H9 (cell line): Measurements from ENCODE around the gene SMU1. TPM values are rescaled to one million over a fixed set of nuclear protein-coding genes. Genes with fewer than 3 reads are reported as not detected.

Experiments used
- DNase-seq: peaks from one replicate; pipeline ENCODE4 v3.0.0-alpha.2; 2017
- H2AFZ ChIP-seq: one replicate; pipeline ENCODE4 v1.6.1; 2013; ENCODE audit warnings: mild to moderate bottlenecking, low read length, control low read depth, moderate library complexity
- H2AK5ac ChIP-seq: 2 replicates; pipeline ENCODE4 v1.6.1; 2013; ENCODE audit warnings: low read length, control low read depth, mixed read lengths; ENCODE audit not compliant: insufficient read length
- H2BK120ac ChIP-seq: one replicate; pipeline ENCODE4 v1.6.1; 2013; ENCODE audit warnings: low read depth, mild to moderate bottlenecking, low read length, control low read depth, inconsistent platforms; ENCODE audit not compliant: poor library complexity, severe bottlenecking
- H2BK12ac ChIP-seq: 2 replicates; pipeline ENCODE4 v1.6.1; 2013; ENCODE audit warnings: low read length, control low read depth, mixed read lengths, low read depth; ENCODE audit not compliant: insufficient read length
- H2BK15ac ChIP-seq: 2 replicates; pipeline ENCODE4 v1.6.1; 2013; ENCODE audit warnings: low read depth, low read length, control low read depth
- H2BK20ac ChIP-seq: one replicate; pipeline ENCODE4 v1.6.1; 2013; ENCODE audit warnings: low read depth, mild to moderate bottlenecking, low read length, control low read depth, inconsistent platforms; ENCODE audit not compliant: poor library complexity, severe bottlenecking
- H2BK5ac ChIP-seq: 2 replicates; pipeline ENCODE4 v1.6.1; 2013; ENCODE audit warnings: low read length, control low read depth, mixed read lengths; ENCODE audit not compliant: insufficient read length
- H3K14ac ChIP-seq: 2 replicates; pipeline ENCODE4 v1.6.1; 2013; ENCODE audit warnings: low read length, control low read depth; ENCODE audit not compliant: insufficient read depth
- H3K18ac ChIP-seq: 2 replicates; pipeline ENCODE4 v1.6.1; 2013; ENCODE audit warnings: low read depth, mild to moderate bottlenecking, mixed read lengths, low read length, control low read depth; ENCODE audit not compliant: insufficient read length
- H3K23ac ChIP-seq: 2 replicates; pipeline ENCODE4 v1.6.1; 2013; ENCODE audit warnings: low read length, control low read depth, mixed read lengths, low read depth; ENCODE audit not compliant: insufficient read length
- H3K23me2 ChIP-seq: 2 replicates; pipeline ENCODE4 v1.6.1; 2013; ENCODE audit warnings: low read depth, mild to moderate bottlenecking, mixed read lengths, low read length, control low read depth; ENCODE audit not compliant: insufficient read length, poor library complexity, severe bottlenecking
- H3K27ac ChIP-seq: 2 replicates; pipeline ENCODE4 v1.5.1; 2013; ENCODE audit warnings: low read length, control low read depth, mixed read lengths, low read depth; ENCODE audit not compliant: insufficient read length
- H3K27me3 ChIP-seq: 2 replicates; pipeline ENCODE4 v1.6.1; 2013; ENCODE audit warnings: low read length, control low read depth, inconsistent platforms; ENCODE audit not compliant: insufficient read depth
- H3K4ac ChIP-seq: 2 replicates; pipeline ENCODE4 v1.6.1; 2013; ENCODE audit warnings: low read depth, mild to moderate bottlenecking, control low read depth, inconsistent platforms, low read length, moderate library complexity
- H3K4me1 ChIP-seq: 2 replicates; pipeline ENCODE4 v1.6.1; 2013; ENCODE audit warnings: low read length, control low read depth, inconsistent platforms; ENCODE audit not compliant: insufficient read depth
- H3K4me2 ChIP-seq: 2 replicates; pipeline ENCODE4 v1.6.1; 2013; ENCODE audit warnings: low read length, control low read depth, mixed read lengths; ENCODE audit not compliant: insufficient read length, insufficient read depth
- H3K56ac ChIP-seq: 2 replicates; pipeline ENCODE4 v1.6.1; 2013; ENCODE audit warnings: low read depth, mild to moderate bottlenecking, mixed read lengths, low read length, control low read depth; ENCODE audit not compliant: insufficient read length
- H3K79me1 ChIP-seq: 2 replicates; pipeline ENCODE4 v1.6.1; 2013; ENCODE audit warnings: low read depth, mild to moderate bottlenecking, moderate library complexity, low read length, control low read depth, inconsistent platforms; ENCODE audit not compliant: insufficient read depth, poor library complexity, severe bottlenecking
- H3K79me2 ChIP-seq: 2 replicates; pipeline ENCODE4 v1.6.1; 2013; ENCODE audit warnings: low read length, control low read depth, inconsistent platforms; ENCODE audit not compliant: insufficient read depth
- H3K9ac ChIP-seq: 2 replicates; pipeline ENCODE4 v1.6.1; 2013; ENCODE audit warnings: low read length, control low read depth, mixed read lengths; ENCODE audit not compliant: insufficient read length; ENCODE audit errors: extremely low read depth
- H3K9me3 ChIP-seq: one replicate; pipeline ENCODE4 v1.6.1; 2013; ENCODE audit warnings: low read depth, low read length, inconsistent platforms; ENCODE audit not compliant: control insufficient read depth
- H3T11ph ChIP-seq: one replicate; pipeline ENCODE4 v1.6.1; 2013; ENCODE audit warnings: mild to moderate bottlenecking, low read length, control low read depth, inconsistent platforms
- H4K20me1 ChIP-seq: one replicate; pipeline ENCODE4 v1.6.1; 2013; ENCODE audit not compliant: control insufficient read depth, insufficient read length, insufficient read depth
- H4K5ac ChIP-seq: 2 replicates; pipeline ENCODE4 v1.6.1; 2013; ENCODE audit warnings: low read depth, mild to moderate bottlenecking, mixed read lengths, low read length, control low read depth; ENCODE audit not compliant: insufficient read length
- H4K8ac ChIP-seq: replicated peaks from 2 replicates; pipeline ENCODE4 v1.6.1; 2013; ENCODE audit warnings: low read length, control low read depth, mixed read lengths, low read depth; ENCODE audit not compliant: insufficient read length
- H4K91ac ChIP-seq: 2 replicates; pipeline ENCODE4 v1.6.1; 2013; ENCODE audit warnings: low read depth, mild to moderate bottlenecking, moderate library complexity, mixed read lengths, low read length, control low read depth; ENCODE audit not compliant: insufficient read length
- H3K27ac Mint-ChIP-seq, 3 experiments: 2 replicates in 2 of 3; 3 replicates in 1 of 3; pipeline ENCODE4 v1.8.0; 2020 to 2021; ENCODE audit warnings: mixed read lengths in 3 of 3, mild to moderate bottlenecking in 1 of 3, moderate library complexity in 1 of 3
- H3K27me3 Mint-ChIP-seq: 2 replicates; pipeline ENCODE4 v1.8.0; 2021; ENCODE audit warnings: low read depth, mild to moderate bottlenecking, moderate library complexity, mixed read lengths
- H3K36me3 Mint-ChIP-seq, 3 experiments: 2 replicates in 2 of 3; 3 replicates in 1 of 3; pipeline ENCODE4 v1.8.0; 2020 to 2021; ENCODE audit warnings: low read depth in 3 of 3, mixed read lengths in 3 of 3; ENCODE audit not compliant: insufficient read depth in 1 of 3
- H3K4me1 Mint-ChIP-seq, 2 experiments: 2 replicates each; pipeline ENCODE4 v1.8.0; 2020; ENCODE audit warnings: mixed read lengths in 2 of 2
- H3K4me3 Mint-ChIP-seq, 2 experiments: 2 replicates in 1 of 2; 3 replicates in 1 of 2; pipeline ENCODE4 v1.8.0; 2020 to 2021; ENCODE audit warnings: mild to moderate bottlenecking in 2 of 2, mixed read lengths in 2 of 2, moderate library complexity in 1 of 2
- H3K9me3 Mint-ChIP-seq, 2 experiments: 2 replicates in 1 of 2; 3 replicates in 1 of 2; pipeline ENCODE4 v1.8.0; 2020; ENCODE audit warnings: mild to moderate bottlenecking in 2 of 2, mixed read lengths in 2 of 2, moderate library complexity in 1 of 2
- WGBS: extraction: QIAGEN DNeasy Blood & Tissue Kit; methylation state at CpG from one replicate; pipeline ENCODE4 v1.1.7; 2013; ENCODE audit warnings: missing lambda C conversion rate, low lambda C conversion rate, mixed read lengths; ENCODE audit not compliant: insufficient read length; ENCODE audit errors: extremely low coverage; 5-methylcytosine and 5-hydroxymethylcytosine counted together
- total RNA-seq: library from RNA; stranded (reverse); gene quantifications from 2 replicates; pipeline ENCODE4 v1.2.1, GENCODE V29; 2021
- TF ChIP-seq, protein P1 (sequence below): fragments of 200-600 bp; sonication (generic); conservative IDR thresholded peaks from 3 replicates; pipeline ENCODE4 v1.8.0; 2021; ENCODE audit warnings: antibody characterized with exemption, mild to moderate bottlenecking

SMU1 gene
- total RNA-seq, 1 experiment from 2014 or later: 26.9 TPM

- Histone ChIP-seq H3K9me3 (no peaks in the 10 kb centered on the region), H4K5ac (no peak overlapping the region), H3K4me2 (no peak overlapping the region), H4K20me1 (no peaks in the 10 kb centered on the region), H3K14ac (no peak overlapping the region), H3K23me2 (peaks cover 7% of the 10 kb centered on the region), H2BK120ac (no peak overlapping the region), H3K27me3 (no peaks in the 10 kb centered on the region), H3K79me1 (no peaks in the 10 kb centered on the region), H3K23ac (no peak overlapping the region), H2BK15ac (no peak overlapping the region), H3K79me2 (no peaks in the 10 kb centered on the region), H2BK20ac (no peak overlapping the region), H2AK5ac (no peak overlapping the region), H2AFZ (no peak overlapping the region), H3K18ac (no peak overlapping the region), H4K8ac (no peak overlapping the region), H2BK12ac (no peak overlapping the region), H3K4me1 (0 out of 2 replicates have a peak, but pooled peaks cover 3% of the 10 kb centered on the region), H3K27ac (no peak overlapping the region), H3K4ac (no peak overlapping the region), H4K91ac (no peak overlapping the region), H3K9ac (no peak overlapping the region), H2BK5ac (no peak overlapping the region), H3K56ac (no peak overlapping the region), H3T11ph (no peak overlapping the region)
- DNase-seq: no peak
- WGBS: no CpG with 5 or more reads among the region's 10 CpGs
- H3K27ac Mint-ChIP-seq: peak overlapping the region in 1 of 3 experiments; percentile 21; a peak in 1 of 7 replicates
- peaks cover 13 to 44% (median 31%) of the 10 kb centered on the region in 3 experiments; a peak in 6 of 7 replicates for H3K36me3 Mint-ChIP-seq
- no peaks in the 10 kb centered on the region for H3K9me3 Mint-ChIP-seq
- TF ChIP-seq, protein P1, sequence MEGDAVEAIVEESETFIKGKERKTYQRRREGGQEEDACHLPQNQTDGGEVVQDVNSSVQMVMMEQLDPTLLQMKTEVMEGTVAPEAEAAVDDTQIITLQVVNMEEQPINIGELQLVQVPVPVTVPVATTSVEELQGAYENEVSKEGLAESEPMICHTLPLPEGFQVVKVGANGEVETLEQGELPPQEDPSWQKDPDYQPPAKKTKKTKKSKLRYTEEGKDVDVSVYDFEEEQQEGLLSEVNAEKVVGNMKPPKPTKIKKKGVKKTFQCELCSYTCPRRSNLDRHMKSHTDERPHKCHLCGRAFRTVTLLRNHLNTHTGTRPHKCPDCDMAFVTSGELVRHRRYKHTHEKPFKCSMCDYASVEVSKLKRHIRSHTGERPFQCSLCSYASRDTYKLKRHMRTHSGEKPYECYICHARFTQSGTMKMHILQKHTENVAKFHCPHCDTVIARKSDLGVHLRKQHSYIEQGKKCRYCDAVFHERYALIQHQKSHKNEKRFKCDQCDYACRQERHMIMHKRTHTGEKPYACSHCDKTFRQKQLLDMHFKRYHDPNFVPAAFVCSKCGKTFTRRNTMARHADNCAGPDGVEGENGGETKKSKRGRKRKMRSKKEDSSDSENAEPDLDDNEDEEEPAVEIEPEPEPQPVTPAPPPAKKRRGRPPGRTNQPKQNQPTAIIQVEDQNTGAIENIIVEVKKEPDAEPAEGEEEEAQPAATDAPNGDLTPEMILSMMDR: no peak
- peaks cover 17 to 19% of the 10 kb centered on the region in 2 experiments for H3K4me1 Mint-ChIP-seq
- no peaks in the 10 kb centered on the region for H3K27me3 Mint-ChIP-seq
- H3K4me3 Mint-ChIP-seq: no peak overlapping the region
Observed at GRCh38 chr9:33041432-33042188, 34.9 kb downstream of the SMU1 start.
